MCF 10A (cell line): Measurements from ENCODE around the gene PIGO. TPM values are rescaled to one million over a fixed set of nuclear protein-coding genes. Genes with fewer than 3 reads are reported as not detected.

Experiments used
- BruUV-seq: library from RNA; stranded (reverse); fragments of 400-500 nt; replicated peaks from 2 replicates; lab custom pipeline; 2021; lab: Mats Ljungman, UMichigan
- CTCF ChIA-PET: fragments of 300-600 bp; sonication (Branson Sonifier 250); formaldehyde crosslinking; extraction: SDS; loops from one replicate; lab custom pipeline; 2021; ENCODE audit warnings: antibody characterized with exemption, inconsistent platforms; lab: Yijun Ruan, JAX
- POLR2A ChIA-PET: fragments of 300-600, 350-650 bp; sonication (Branson Sonifier 250); formaldehyde crosslinking; extraction: SDS; loops from one replicate; lab custom pipeline; 2020; ENCODE audit warnings: antibody characterized with exemption, inconsistent platforms; lab: Yijun Ruan, JAX
- DNase-seq: peaks from one replicate; pipeline ENCODE4 v3.0.0-alpha.2; 2018; ENCODE audit not compliant: unreplicated experiment
- H3K27ac Mint-ChIP-seq: one replicate; pipeline ENCODE4 v1.8.0; 2022; ENCODE audit warnings: mild to moderate bottlenecking, low read depth, mixed read lengths; ENCODE audit not compliant: unreplicated experiment
- H3K27me3 Mint-ChIP-seq: one replicate; pipeline ENCODE4 v1.8.0; 2022; ENCODE audit warnings: mixed read lengths; ENCODE audit not compliant: insufficient read depth, unreplicated experiment
- H3K36me3 Mint-ChIP-seq: one replicate; pipeline ENCODE4 v1.8.0; 2022; ENCODE audit warnings: mild to moderate bottlenecking, moderate library complexity, mixed read lengths; ENCODE audit not compliant: insufficient read depth, unreplicated experiment
- H3K4me1 Mint-ChIP-seq: one replicate; pipeline ENCODE4 v1.8.0; 2022; ENCODE audit warnings: mixed read lengths; ENCODE audit not compliant: insufficient read depth, unreplicated experiment
- H3K4me3 Mint-ChIP-seq: one replicate; pipeline ENCODE4 v1.8.0; 2022; ENCODE audit warnings: mild to moderate bottlenecking, moderate library complexity, mixed read lengths; ENCODE audit not compliant: unreplicated experiment
- H3K9me3 Mint-ChIP-seq: one replicate; pipeline ENCODE4 v1.8.0; 2022; ENCODE audit warnings: mixed read lengths; ENCODE audit not compliant: unreplicated experiment
- intact Hi-C: fragments of 100-400 bp; cut with micrococcal nuclease; formaldehyde crosslinking; loops from 2 replicates; pipeline ENCODE4 v1.14.1; 2022
- total RNA-seq: library from RNA; stranded (reverse); gene quantifications from 2 replicates; pipeline ENCODE4 v1.2.3, GENCODE V29; 2022
- TF ChIP-seq, protein P1 (sequence below): fragments of 200-600 bp; IDR thresholded peaks from one replicate; pipeline ENCODE4 v1.8.0; 2022; ENCODE audit warnings: antibody characterized with exemption, mild to moderate bottlenecking; ENCODE audit not compliant: unreplicated experiment

PIGO gene
- total RNA-seq, 1 experiment from 2014 or later, result 39.2 TPM

DNA sequence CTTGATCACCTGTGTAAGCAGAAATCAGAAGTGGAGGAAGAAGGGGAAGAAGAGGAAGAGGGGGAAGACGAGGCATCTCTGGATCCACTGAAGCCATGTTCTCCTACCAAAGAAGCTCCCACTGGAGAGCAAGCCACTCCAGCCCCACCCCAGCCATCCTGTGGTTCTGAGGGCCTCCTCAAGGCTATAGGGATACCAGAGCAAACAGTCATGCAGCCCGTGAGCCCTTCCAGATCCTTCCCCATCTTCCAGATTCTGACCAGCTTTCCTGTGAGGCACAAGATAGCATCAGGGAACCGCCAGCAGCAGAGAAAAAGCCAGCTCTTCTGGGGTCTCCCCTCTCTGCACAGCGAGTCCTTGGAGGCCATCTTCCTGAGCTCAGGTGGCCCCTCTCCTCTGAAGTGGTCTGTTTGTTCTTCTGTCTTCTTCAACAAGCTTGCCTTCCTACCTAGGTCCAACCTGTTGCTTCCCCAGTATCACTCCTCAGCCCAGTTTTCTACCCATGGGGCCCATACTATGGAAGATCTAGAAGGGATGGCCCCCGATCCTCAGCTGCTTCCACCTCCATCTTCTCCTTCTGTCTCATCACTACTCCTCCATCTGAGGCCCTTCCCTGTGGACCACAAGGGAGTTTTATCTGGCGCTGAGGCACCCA, 53.4 kb downstream of the PIGO start:
- no peaks in the 10 kb centered on the region for H3K9me3 Mint-ChIP-seq
- no TSS peak for BruUV-seq

GRCh38 chr9:35042081-35042604, 54.2 kb downstream of the PIGO start:
- intact Hi-C loops, result no loop called here

More for the DNA sequence above, 53.4 kb downstream of the PIGO start:
- H3K27me3 Mint-ChIP-seq, result no peaks in the 10 kb centered on the region
- intact Hi-C loops, result no loop called here
- POLR2A ChIA-PET, result interaction anchor here (0.6 to 3.7 kb wide), 4 partner anchors 9 to 33 kb away, joined by 3 to 29 read pairs (median 4); no protein-coding TSS in a partner anchor
- H3K4me3 Mint-ChIP-seq, result no peak overlapping the region
- peaks cover 2% of the 10 kb centered on the region for H3K36me3 Mint-ChIP-seq
- peaks cover 16% of the 10 kb centered on the region for H3K4me1 Mint-ChIP-seq
- DNase-seq, result no peak
- TF ChIP-seq, protein P1, sequence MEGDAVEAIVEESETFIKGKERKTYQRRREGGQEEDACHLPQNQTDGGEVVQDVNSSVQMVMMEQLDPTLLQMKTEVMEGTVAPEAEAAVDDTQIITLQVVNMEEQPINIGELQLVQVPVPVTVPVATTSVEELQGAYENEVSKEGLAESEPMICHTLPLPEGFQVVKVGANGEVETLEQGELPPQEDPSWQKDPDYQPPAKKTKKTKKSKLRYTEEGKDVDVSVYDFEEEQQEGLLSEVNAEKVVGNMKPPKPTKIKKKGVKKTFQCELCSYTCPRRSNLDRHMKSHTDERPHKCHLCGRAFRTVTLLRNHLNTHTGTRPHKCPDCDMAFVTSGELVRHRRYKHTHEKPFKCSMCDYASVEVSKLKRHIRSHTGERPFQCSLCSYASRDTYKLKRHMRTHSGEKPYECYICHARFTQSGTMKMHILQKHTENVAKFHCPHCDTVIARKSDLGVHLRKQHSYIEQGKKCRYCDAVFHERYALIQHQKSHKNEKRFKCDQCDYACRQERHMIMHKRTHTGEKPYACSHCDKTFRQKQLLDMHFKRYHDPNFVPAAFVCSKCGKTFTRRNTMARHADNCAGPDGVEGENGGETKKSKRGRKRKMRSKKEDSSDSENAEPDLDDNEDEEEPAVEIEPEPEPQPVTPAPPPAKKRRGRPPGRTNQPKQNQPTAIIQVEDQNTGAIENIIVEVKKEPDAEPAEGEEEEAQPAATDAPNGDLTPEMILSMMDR, result no peak
- H3K27ac Mint-ChIP-seq, result no peak overlapping the region
- CTCF ChIA-PET, result interaction anchor here (0.6 to 3.7 kb wide), 4 partner anchors 9 to 154 kb away, joined by 3 to 17 read pairs (median 8); no protein-coding TSS in a partner anchor

More at GRCh38 chr9:35042081-35042604, 54.2 kb downstream of the PIGO start:
- DNase-seq, result peak; percentile 51
- Mint-ChIP-seq H3K27ac (no peak overlapping the region), H3K27me3 (no peaks in the 10 kb centered on the region), H3K36me3 (peaks cover 5% of the 10 kb centered on the region), H3K4me1 (peaks cover 16% of the 10 kb centered on the region), H3K4me3 (no peak overlapping the region), H3K9me3 (no peaks in the 10 kb centered on the region)
- ChIA-PET POLR2A (interaction anchor here (0.7 to 3.7 kb wide), 5 partner anchors 10 to 38 kb away, joined by 3 to 29 read pairs (median 3); no protein-coding TSS in a partner anchor), CTCF (interaction anchor here (1.2 to 3.7 kb wide), 3 partner anchors 9 to 142 kb away, joined by 4 to 17 read pairs (median 12); no protein-coding TSS in a partner anchor)
- BruUV-seq, result no TSS peak
- TF ChIP-seq, protein P1, result no peak

Other genes with a start within 250 kb of the PIGO start
- not detected in 2 replicates for gene PHF24, start 138.3 kb downstream of the PIGO start, total RNA-seq
- 2.2 and 2.9 TPM in 2 replicates for gene DNAJB5, start 106.8 kb downstream of the PIGO start, total RNA-seq
- 146 and 156 TPM in 2 replicates for gene VCP, start 24.0 kb downstream of the PIGO start, total RNA-seq
- gene FANCG, start 16.6 kb downstream of the PIGO start, total RNA-seq, result 20.2 and 21.2 TPM in 2 replicates
- gene STOML2, start 6.5 kb upstream of the PIGO start, total RNA-seq, result 203 and 209 TPM in 2 replicates
- 26.0 and 36.2 TPM in 2 replicates for gene ATOSB, start 19.3 kb upstream of the PIGO start, total RNA-seq
- gene UNC13B, start 65.4 kb upstream of the PIGO start, total RNA-seq, result 20.6 and 22.9 TPM in 2 replicates